Type B pancreatic cell (in vitro differentiated cells): ENCODE results near the gene IGFBP5. TPM values are rescaled to one million over a fixed set of nuclear protein-coding genes. Genes with fewer than 3 reads are reported as not detected.

ENCODE experiments used
- DNase-seq: peaks from one replicate; pipeline ENCODE4 v3.0.0; 2021; ENCODE audit warnings: mixed read lengths; ENCODE audit not compliant: unreplicated experiment; ENCODE audit errors: extremely low spot score
- H3K27ac Mint-ChIP-seq: 2 replicates; pipeline ENCODE4 v1.8.0; 2021; ENCODE audit warnings: mild to moderate bottlenecking, mixed read lengths
- H3K27me3 Mint-ChIP-seq: 2 replicates; pipeline ENCODE4 v1.8.0; 2021; ENCODE audit warnings: mixed read lengths
- H3K36me3 Mint-ChIP-seq: 2 replicates; pipeline ENCODE4 v1.8.0; 2021; ENCODE audit warnings: mixed read lengths
- H3K4me1 Mint-ChIP-seq: one replicate; pipeline ENCODE4 v1.8.0; 2021; ENCODE audit warnings: mixed read lengths; ENCODE audit not compliant: unreplicated experiment
- H3K4me3 Mint-ChIP-seq: 2 replicates; pipeline ENCODE4 v1.8.0; 2021; ENCODE audit warnings: mild to moderate bottlenecking, mixed read lengths
- H3K9me3 Mint-ChIP-seq: 2 replicates; pipeline ENCODE4 v1.8.0; 2021; ENCODE audit warnings: mixed read lengths
- total RNA-seq: library from RNA; stranded (reverse); gene quantifications from 2 replicates; pipeline ENCODE4 v1.2.1, GENCODE V29; 2021; ENCODE audit warnings: low replicate concordance
- TF ChIP-seq, protein P1 (sequence below): fragments of 200-600 bp; sonication (generic); conservative IDR thresholded peaks from 2 replicates; pipeline ENCODE4 v1.5.0; 2021; ENCODE audit warnings: antibody characterized with exemption, mild to moderate bottlenecking

IGFBP5 gene
- total RNA-seq, 1 donor from 2014 or later, result 245 TPM

DNA sequence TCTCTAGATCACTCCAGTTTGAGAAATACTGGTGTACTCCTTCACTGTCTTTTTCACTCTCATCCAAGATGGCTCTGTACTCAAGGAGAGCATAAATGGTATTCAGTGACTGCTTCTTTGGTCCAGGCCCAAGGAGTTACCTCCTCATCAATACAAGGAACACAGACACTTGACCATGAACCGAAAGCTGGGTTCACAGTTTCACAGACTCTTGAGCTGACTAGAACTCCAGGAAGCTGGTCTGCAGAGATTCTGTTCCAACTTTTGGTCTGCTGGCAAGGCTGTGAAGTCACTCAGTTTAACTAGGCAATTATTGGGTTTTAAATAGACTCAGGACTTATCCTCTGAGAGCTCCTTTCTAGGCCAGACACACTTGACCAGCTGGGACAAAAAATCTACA lies 7.4 kb upstream of the IGFBP5 start:
- no peak overlapping the region for H3K27ac Mint-ChIP-seq
- peaks cover 4% of the 10 kb centered on the region for H3K36me3 Mint-ChIP-seq
- no peak overlapping the region for H3K4me3 Mint-ChIP-seq
- H3K27me3 Mint-ChIP-seq, result peaks cover 3% of the 10 kb centered on the region
- H3K9me3 Mint-ChIP-seq, result peaks cover 5% of the 10 kb centered on the region
- DNase-seq, result no peak
- H3K4me1 Mint-ChIP-seq, result peaks cover 4% of the 10 kb centered on the region
- TF ChIP-seq, protein P1, sequence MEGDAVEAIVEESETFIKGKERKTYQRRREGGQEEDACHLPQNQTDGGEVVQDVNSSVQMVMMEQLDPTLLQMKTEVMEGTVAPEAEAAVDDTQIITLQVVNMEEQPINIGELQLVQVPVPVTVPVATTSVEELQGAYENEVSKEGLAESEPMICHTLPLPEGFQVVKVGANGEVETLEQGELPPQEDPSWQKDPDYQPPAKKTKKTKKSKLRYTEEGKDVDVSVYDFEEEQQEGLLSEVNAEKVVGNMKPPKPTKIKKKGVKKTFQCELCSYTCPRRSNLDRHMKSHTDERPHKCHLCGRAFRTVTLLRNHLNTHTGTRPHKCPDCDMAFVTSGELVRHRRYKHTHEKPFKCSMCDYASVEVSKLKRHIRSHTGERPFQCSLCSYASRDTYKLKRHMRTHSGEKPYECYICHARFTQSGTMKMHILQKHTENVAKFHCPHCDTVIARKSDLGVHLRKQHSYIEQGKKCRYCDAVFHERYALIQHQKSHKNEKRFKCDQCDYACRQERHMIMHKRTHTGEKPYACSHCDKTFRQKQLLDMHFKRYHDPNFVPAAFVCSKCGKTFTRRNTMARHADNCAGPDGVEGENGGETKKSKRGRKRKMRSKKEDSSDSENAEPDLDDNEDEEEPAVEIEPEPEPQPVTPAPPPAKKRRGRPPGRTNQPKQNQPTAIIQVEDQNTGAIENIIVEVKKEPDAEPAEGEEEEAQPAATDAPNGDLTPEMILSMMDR, result no peak

DNA sequence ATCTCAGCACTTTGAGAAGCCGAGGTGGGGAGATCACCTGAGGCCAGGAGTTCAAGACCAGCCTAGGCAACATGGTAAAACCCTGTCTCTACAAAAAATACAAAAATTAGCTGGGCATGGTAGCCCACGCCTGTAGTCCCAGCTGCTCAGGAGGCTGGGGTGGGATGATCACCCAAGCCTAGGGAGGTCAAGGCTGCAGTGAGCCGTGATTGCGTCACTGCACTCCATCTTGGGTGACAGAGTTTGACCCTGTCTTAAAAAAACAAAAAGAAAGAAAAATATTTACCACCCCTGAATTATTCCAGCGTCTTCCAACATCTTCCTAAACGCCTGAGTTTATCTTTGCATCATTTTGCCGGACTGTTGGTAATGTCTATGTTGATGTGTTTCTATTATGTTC lies 6.2 kb upstream of the IGFBP5 start:
- Mint-ChIP-seq H3K4me1 (peaks cover 13% of the 10 kb centered on the region), H3K4me3 (no peak overlapping the region), H3K36me3 (peaks cover 4% of the 10 kb centered on the region), H3K27me3 (peaks cover 10% of the 10 kb centered on the region), H3K27ac (no peak overlapping the region), H3K9me3 (peaks cover 5% of the 10 kb centered on the region)
- no peak for DNase-seq
- TF ChIP-seq, protein P1, result no peak

DNA sequence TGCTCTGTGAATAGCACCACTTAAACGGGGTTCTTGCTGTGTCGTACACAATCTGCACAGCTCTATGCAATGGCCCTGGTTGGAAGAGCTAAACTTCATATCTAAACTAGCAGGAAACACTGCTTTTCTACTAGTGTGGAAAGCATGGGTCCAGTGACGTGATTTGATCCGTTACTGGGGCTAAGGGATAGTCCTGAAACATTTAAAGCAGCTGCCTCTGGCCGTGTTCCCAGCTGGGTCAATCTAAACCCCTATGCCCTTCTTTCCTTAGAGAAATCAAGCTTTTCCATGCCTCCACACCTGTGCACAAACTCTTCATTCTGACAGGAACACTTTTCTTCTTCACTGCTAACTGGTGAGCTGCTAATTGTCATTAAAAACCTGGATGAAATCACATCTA lies 5.4 kb upstream of the IGFBP5 start:
- TF ChIP-seq, protein P1, result no peak
- H3K4me1 Mint-ChIP-seq, result peaks cover 20% of the 10 kb centered on the region
- peaks cover 4% of the 10 kb centered on the region for H3K36me3 Mint-ChIP-seq
- peaks cover 13% of the 10 kb centered on the region for H3K27me3 Mint-ChIP-seq
- no peak overlapping the region for H3K4me3 Mint-ChIP-seq
- DNase-seq, result no peak
- H3K27ac Mint-ChIP-seq, result no peak overlapping the region
- H3K9me3 Mint-ChIP-seq, result peaks cover 5% of the 10 kb centered on the region

DNA sequence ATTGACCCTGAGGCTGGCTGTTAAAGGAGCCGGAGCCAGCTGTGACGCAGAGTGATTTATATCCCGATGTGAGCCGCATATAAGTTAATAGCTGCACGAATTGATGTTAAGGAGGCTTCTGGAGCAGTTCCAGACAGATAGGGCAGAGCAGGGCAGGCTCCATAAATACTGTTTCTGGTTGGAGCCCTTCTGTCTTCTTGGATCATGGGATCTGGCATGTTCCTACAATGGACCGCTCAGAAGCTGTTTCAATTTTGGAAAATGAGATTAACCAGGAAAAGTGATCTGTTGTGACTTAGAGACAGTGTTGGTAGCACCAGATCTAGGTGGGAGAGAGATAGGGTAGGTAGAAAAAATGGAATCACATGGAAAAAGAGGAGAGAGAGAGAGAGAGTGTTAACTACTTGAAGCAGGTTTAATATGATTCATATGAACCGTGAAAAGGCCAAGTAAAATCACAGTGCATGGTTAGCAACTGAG lies 4.8 kb upstream of the IGFBP5 start:
- Mint-ChIP-seq H3K27me3 (peaks cover 13% of the 10 kb centered on the region), H3K4me3 (no peak overlapping the region), H3K4me1 (peaks cover 24% of the 10 kb centered on the region), H3K36me3 (peaks cover 4% of the 10 kb centered on the region), H3K9me3 (peaks cover 5% of the 10 kb centered on the region), H3K27ac (no peak overlapping the region)
- TF ChIP-seq, protein P1, result no peak
- no peak for DNase-seq

DNA sequence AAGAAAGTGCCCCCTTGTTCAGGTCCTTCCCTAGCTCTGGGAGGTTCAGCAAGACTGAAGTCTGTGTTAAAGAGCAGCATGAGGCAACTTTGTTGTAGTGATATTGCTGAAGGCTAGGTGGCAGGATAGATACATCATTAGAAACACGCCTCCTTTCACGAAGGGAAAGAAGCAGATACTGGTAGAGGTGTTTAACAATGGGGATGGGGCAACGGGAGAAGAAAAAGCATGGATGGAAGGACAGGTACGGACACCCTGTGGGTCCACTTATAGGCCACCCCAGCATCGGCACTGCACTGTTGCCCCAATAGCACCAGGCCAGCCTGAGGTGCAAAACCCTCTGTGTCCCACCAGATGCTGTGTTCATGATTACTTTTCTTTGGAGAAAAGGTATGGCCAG lies 3.5 kb upstream of the IGFBP5 start:
- TF ChIP-seq, protein P1, result peak; percentile 80
- peaks cover 24% of the 10 kb centered on the region for H3K4me1 Mint-ChIP-seq
- no peak overlapping the region for H3K4me3 Mint-ChIP-seq
- no peak for DNase-seq
- H3K36me3 Mint-ChIP-seq, result peaks cover 4% of the 10 kb centered on the region
- H3K9me3 Mint-ChIP-seq, result peaks cover 5% of the 10 kb centered on the region
- H3K27me3 Mint-ChIP-seq, result peaks cover 17% of the 10 kb centered on the region
- H3K27ac Mint-ChIP-seq, result no peak overlapping the region

DNA sequence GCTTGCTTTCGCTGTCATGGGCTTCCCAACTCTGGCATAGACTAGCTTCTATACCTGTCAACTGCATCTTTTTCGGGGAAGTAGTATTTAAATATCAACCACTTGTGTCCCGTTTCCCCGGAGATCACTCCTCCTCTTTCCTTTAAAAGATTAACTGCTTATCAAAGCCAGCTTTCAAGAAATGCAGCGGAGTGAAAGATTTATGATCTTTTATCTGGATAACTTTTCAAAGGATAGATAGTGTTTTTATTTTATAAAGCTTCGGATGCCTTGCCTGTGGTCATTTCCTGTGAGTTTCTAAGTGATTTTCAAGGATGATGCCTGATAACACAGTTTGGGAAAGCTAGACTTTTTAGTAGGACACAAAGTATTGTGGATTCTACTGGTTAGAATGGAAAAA lies 2.9 kb upstream of the IGFBP5 start:
- Mint-ChIP-seq H3K27me3 (peaks cover 21% of the 10 kb centered on the region), H3K36me3 (peaks cover 4% of the 10 kb centered on the region), H3K27ac (no peak overlapping the region), H3K9me3 (peaks cover 5% of the 10 kb centered on the region), H3K4me3 (no peak overlapping the region), H3K4me1 (peaks cover 24% of the 10 kb centered on the region)
- TF ChIP-seq, protein P1, result no peak
- no peak for DNase-seq
